ENCODE data around the gene S100Z. TPM values are rescaled to one million over a fixed set of nuclear protein-coding genes. Genes with fewer than 3 reads are reported as not detected.
"Not testable (repeated sequence)": the region's sequence is repeated elsewhere in the genome, so short reads cannot be mapped to it uniquely, and the experiment has no call there.

The S100Z gene
- total RNA-seq, 1 experiment from 2014 or later: not detected

DNA sequence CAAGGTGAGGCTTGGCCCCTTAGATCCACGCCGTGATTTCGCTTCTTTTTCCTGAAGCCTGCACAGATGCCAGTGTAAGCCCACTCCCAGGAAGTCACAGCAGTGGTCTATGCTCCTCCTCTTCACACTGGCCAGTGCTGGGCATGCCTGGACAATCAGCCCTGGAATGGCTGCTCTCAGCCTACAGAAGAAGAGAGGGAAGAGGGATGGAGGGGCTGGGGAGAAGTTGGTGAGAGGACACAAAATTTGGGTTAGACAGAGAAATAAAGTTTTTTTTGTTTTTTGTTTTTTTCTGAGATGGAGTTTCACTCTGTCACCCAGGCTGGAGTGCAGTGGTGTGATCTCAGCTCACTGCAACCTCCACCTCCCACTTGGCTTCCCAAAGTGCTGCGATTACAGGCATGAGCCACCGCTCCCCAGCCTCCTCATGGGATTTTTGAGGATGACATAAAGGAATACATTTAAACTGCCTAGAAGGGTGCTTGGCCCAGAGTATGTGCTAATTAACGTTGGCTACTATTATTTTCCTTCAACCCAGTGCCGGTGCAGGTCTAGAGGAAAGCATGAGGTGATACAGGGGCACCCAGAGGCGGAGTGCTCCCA is 830 bp downstream of the S100Z start:
- no peak overlapping the region for H3K4me3 Mint-ChIP-seq (ENCODE audit: low read depth, unreplicated experiment)
- no peaks in the 10 kb centered on the region for H3K36me3 Mint-ChIP-seq (ENCODE audit: insufficient read depth, unreplicated experiment)
- no peak for DNase-seq
- intact Hi-C loops (cut with micrococcal nuclease; ENCODE audit: unreplicated experiment): no loop called here
- TF ChIP-seq, protein P1, sequence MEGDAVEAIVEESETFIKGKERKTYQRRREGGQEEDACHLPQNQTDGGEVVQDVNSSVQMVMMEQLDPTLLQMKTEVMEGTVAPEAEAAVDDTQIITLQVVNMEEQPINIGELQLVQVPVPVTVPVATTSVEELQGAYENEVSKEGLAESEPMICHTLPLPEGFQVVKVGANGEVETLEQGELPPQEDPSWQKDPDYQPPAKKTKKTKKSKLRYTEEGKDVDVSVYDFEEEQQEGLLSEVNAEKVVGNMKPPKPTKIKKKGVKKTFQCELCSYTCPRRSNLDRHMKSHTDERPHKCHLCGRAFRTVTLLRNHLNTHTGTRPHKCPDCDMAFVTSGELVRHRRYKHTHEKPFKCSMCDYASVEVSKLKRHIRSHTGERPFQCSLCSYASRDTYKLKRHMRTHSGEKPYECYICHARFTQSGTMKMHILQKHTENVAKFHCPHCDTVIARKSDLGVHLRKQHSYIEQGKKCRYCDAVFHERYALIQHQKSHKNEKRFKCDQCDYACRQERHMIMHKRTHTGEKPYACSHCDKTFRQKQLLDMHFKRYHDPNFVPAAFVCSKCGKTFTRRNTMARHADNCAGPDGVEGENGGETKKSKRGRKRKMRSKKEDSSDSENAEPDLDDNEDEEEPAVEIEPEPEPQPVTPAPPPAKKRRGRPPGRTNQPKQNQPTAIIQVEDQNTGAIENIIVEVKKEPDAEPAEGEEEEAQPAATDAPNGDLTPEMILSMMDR (IDR thresholded peaks at IDR 0.05; ENCODE audit: unreplicated experiment): no peak
- H3K27me3 Mint-ChIP-seq (ENCODE audit: unreplicated experiment): no peaks in the 10 kb centered on the region
- CTCF ChIA-PET: no interaction called here
- BruUV-seq (replicated peaks): no TSS peak
- H3K9me3 Mint-ChIP-seq (ENCODE audit: low read depth, unreplicated experiment): peaks cover 3% of the 10 kb centered on the region
- H3K27ac Mint-ChIP-seq (ENCODE audit: unreplicated experiment): no peak overlapping the region
- peaks cover 14% of the 10 kb centered on the region for H3K4me1 Mint-ChIP-seq (ENCODE audit: low read depth, unreplicated experiment)

DNA sequence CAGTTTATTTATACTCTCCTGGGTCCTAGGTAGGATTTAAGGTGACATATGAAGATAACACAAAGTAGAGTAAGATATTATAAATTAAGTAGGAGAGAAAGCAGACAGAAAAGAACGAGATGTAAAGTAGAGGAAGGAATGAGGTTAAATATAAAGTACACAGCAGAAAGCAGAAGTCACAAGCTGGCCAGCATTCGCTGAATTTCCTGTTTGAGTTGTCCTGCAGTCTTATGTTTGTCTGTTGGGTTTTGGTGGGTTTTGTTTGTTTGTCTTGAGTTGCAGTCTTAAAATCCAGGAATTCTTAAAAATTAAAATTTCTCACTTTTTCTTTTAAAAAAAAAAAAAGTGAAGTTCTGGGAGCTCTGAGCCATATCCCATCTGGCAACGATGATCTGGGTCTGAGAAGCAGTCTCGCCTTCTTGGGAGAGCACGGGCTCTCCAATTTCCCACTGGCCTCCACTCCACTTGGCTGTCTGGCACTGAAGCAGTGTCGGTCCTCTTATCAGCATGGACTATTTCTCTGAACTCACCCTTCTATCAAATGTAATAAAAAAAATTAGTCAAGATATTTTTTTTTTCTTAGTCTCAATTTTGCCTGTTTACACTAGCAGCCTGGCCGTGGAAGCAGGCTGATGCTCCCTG is 2.0 kb downstream of the S100Z start:
- no peak overlapping the region for H3K27ac Mint-ChIP-seq (ENCODE audit: unreplicated experiment)
- H3K9me3 Mint-ChIP-seq (ENCODE audit: low read depth, unreplicated experiment): peaks cover 3% of the 10 kb centered on the region
- CTCF ChIA-PET: interaction anchor here (0.6 to 0.7 kb wide), 2 partner anchors 11 to 63 kb away, joined by 3 to 7 read pairs; no protein-coding TSS in a partner anchor
- peaks cover 26% of the 10 kb centered on the region for H3K4me1 Mint-ChIP-seq (ENCODE audit: low read depth, unreplicated experiment)
- TF ChIP-seq, protein P1 (IDR thresholded peaks at IDR 0.05; ENCODE audit: unreplicated experiment): no peak
- BruUV-seq (replicated peaks): no TSS peak
- H3K4me3 Mint-ChIP-seq (ENCODE audit: low read depth, unreplicated experiment): no peak overlapping the region
- H3K27me3 Mint-ChIP-seq (ENCODE audit: unreplicated experiment): no peaks in the 10 kb centered on the region
- intact Hi-C loops (cut with micrococcal nuclease; ENCODE audit: unreplicated experiment): no loop called here
- no peak for DNase-seq
- H3K36me3 Mint-ChIP-seq (ENCODE audit: insufficient read depth, unreplicated experiment): no peaks in the 10 kb centered on the region

DNA sequence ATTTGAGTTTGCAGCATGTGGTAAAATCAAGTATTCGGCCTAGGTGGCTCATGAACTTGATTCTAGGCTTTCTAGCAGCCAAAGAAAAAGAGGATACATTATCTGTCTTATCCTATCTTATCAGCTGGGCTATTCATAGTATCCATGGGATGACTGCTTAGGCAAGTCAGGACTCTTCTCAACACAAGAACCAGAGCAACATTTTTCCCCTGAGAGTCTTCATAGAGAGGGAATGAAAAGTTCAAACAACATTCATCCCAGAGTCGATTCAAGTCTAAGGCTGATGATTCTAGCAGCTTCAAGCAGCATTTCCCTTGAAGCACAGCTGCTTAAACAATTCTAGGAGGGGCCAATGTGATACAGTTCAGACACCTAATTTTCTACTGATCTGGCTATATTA is 3.0 kb downstream of the S100Z start:
- DNase-seq: no peak
- H3K4me1 Mint-ChIP-seq (ENCODE audit: low read depth, unreplicated experiment): peaks cover 29% of the 10 kb centered on the region
- CTCF ChIA-PET: interaction anchor here (0.6 to 0.7 kb wide), 2 partner anchors 68 to 124 kb away, joined by 3 read pairs; no protein-coding TSS in a partner anchor
- H3K27me3 Mint-ChIP-seq (ENCODE audit: unreplicated experiment): no peaks in the 10 kb centered on the region
- H3K27ac Mint-ChIP-seq (ENCODE audit: unreplicated experiment): no peak overlapping the region
- no TSS peak for BruUV-seq (replicated peaks)
- peaks cover 3% of the 10 kb centered on the region for H3K9me3 Mint-ChIP-seq (ENCODE audit: low read depth, unreplicated experiment)
- intact Hi-C loops (cut with micrococcal nuclease; ENCODE audit: unreplicated experiment): no loop called here
- TF ChIP-seq, protein P1 (IDR thresholded peaks at IDR 0.05; ENCODE audit: unreplicated experiment): no peak
- no peaks in the 10 kb centered on the region for H3K36me3 Mint-ChIP-seq (ENCODE audit: insufficient read depth, unreplicated experiment)
- no peak overlapping the region for H3K4me3 Mint-ChIP-seq (ENCODE audit: low read depth, unreplicated experiment)

DNA sequence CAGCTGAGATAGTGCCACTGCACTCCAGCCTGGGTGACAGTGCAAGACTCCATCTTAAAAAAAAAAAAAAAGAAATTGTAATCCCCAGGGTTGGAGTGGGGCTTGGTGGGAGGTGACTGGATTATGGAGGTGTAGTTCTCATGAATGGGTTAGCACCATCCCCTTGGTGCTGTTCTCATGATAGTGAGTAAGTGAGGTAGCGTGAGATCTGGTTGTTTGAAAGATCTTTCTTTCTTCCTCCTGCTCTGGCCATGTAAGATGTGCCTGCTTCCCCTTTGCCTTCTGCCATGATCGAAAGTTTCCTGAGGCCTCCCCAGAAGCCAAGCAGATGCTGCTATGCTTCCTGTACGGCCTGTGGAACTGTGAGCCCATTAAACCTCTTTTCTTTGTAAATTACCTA is 3.9 kb downstream of the S100Z start:
- H3K4me3 Mint-ChIP-seq (ENCODE audit: low read depth, unreplicated experiment); H3K9me3 Mint-ChIP-seq (ENCODE audit: low read depth, unreplicated experiment); intact Hi-C loops (cut with micrococcal nuclease; ENCODE audit: unreplicated experiment); H3K27ac Mint-ChIP-seq (ENCODE audit: unreplicated experiment); H3K36me3 Mint-ChIP-seq (ENCODE audit: insufficient read depth, unreplicated experiment); H3K27me3 Mint-ChIP-seq (ENCODE audit: unreplicated experiment); DNase-seq; BruUV-seq (replicated peaks); CTCF ChIA-PET: not testable (repeated sequence)
- peaks cover 29% of the 10 kb centered on the region for H3K4me1 Mint-ChIP-seq (ENCODE audit: low read depth, unreplicated experiment)

DNA sequence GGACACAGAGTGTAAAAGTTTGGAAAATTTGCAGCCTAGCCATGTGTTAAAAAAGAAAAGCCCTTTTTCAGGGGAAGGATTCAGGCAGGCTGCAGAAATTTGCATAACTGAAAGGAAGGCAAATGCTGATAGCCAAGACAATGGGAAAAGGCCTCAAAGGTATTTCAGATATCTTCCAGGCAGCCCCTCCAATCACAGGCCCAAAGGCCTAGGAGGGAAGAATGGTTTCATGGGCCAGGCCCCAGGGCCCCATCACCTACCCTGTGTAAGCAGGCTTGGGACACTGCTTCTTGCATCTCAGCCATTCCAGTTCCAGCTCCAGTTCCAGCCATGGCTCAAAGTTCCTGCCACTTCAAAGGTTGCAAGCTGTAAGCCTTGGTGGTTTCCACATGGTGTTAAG is 4.8 kb downstream of the S100Z start:
- CTCF ChIA-PET: no interaction called here
- peaks cover 26% of the 10 kb centered on the region for H3K4me1 Mint-ChIP-seq (ENCODE audit: low read depth, unreplicated experiment)
- intact Hi-C loops (cut with micrococcal nuclease; ENCODE audit: unreplicated experiment): no loop called here

DNA sequence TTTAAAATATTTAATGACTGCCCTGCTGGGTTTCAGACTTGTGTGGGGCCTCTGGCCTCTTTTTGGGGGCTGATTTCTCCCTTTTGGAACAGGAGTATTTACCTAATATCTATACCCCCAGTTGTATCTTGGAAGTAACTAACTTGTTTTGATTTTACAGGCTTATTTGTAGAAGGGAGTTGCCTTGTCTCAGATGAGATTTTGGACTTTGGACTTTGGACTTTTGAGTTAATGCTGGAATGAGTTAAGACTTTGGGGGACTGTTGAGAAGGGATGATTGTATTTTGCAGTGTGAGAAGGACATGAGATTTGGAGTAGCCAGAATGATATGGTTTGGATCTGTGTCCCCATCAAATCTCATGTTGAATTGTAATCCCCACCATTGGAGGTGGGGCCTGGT is 5.7 kb downstream of the S100Z start:
- H3K4me3 Mint-ChIP-seq (ENCODE audit: low read depth, unreplicated experiment); H3K9me3 Mint-ChIP-seq (ENCODE audit: low read depth, unreplicated experiment); DNase-seq; H3K27me3 Mint-ChIP-seq (ENCODE audit: unreplicated experiment); BruUV-seq (replicated peaks); H3K27ac Mint-ChIP-seq (ENCODE audit: unreplicated experiment); H3K36me3 Mint-ChIP-seq (ENCODE audit: insufficient read depth, unreplicated experiment); intact Hi-C loops (cut with micrococcal nuclease; ENCODE audit: unreplicated experiment): not testable (repeated sequence)
- H3K4me1 Mint-ChIP-seq (ENCODE audit: low read depth, unreplicated experiment): peaks cover 21% of the 10 kb centered on the region
- CTCF ChIA-PET: interaction anchor here (0.6 kb wide), 1 partner anchor 250 kb away, joined by 3 read pairs; no protein-coding TSS in a partner anchor

More for the DNA sequence above, 4.8 kb downstream of the S100Z start:
- DNase-seq: no peak
- H3K27me3 Mint-ChIP-seq (ENCODE audit: unreplicated experiment): no peaks in the 10 kb centered on the region
- H3K36me3 Mint-ChIP-seq (ENCODE audit: insufficient read depth, unreplicated experiment): no peaks in the 10 kb centered on the region
- H3K4me3 Mint-ChIP-seq (ENCODE audit: low read depth, unreplicated experiment): no peak overlapping the region
- TF ChIP-seq, protein P1 (IDR thresholded peaks at IDR 0.05; ENCODE audit: unreplicated experiment): no peak
- no peak overlapping the region for H3K27ac Mint-ChIP-seq (ENCODE audit: unreplicated experiment)
- no TSS peak for BruUV-seq (replicated peaks)
- H3K9me3 Mint-ChIP-seq (ENCODE audit: low read depth, unreplicated experiment): peaks cover 3% of the 10 kb centered on the region

All from Calu3 (cell line).